SIG-M5 treated with dmso at 0.1 percent for 504 hours (cell line): ENCODE data around the gene PLEKHA7.
"Not testable (repeated sequence)": the region's sequence is repeated elsewhere in the genome, so short reads cannot be mapped to it uniquely, and the experiment has no call there.

Experiments
- DNase-seq: peaks from one replicate; lab custom pipeline; 2025; ENCODE audit not compliant: unreplicated experiment; lab: John Stamatoyannopoulos, UW

PLEKHA7 gene

GRCh38 chr11:16911658-16912057, 102.6 kb downstream of the PLEKHA7 start:
- DNase-seq = no peak

- DNase-seq = no peak
Observed at GRCh38 chr11:16911186-16911585, 103.0 kb downstream of the PLEKHA7 start.

GRCh38 chr11:16909359-16910035, 104.7 kb downstream of the PLEKHA7 start:
- DNase-seq = no peak

- DNase-seq = no peak
Observed at GRCh38 chr11:16905375-16905774, 108.8 kb downstream of the PLEKHA7 start.

GRCh38 chr11:16904761-16905160, 109.5 kb downstream of the PLEKHA7 start:
- not testable (repeated sequence) for DNase-seq

GRCh38 chr11:16902781-16903378, 111.3 kb downstream of the PLEKHA7 start:
- DNase-seq = no peak

- no peak for DNase-seq
Observed at GRCh38 chr11:16902182-16902581, 112.0 kb downstream of the PLEKHA7 start.

- DNase-seq = no peak
Observed at GRCh38 chr11:16900491-16900890, 113.7 kb downstream of the PLEKHA7 start.

- no peak for DNase-seq
Observed at GRCh38 chr11:16899708-16900303, 114.4 kb downstream of the PLEKHA7 start.

- DNase-seq = no peak
Observed at GRCh38 chr11:16898274-16898985, 115.8 kb downstream of the PLEKHA7 start.

GRCh38 chr11:16897470-16898061, 116.6 kb downstream of the PLEKHA7 start:
- no peak for DNase-seq

- no peak for DNase-seq
Observed at GRCh38 chr11:16896729-16897469, 117.3 kb downstream of the PLEKHA7 start.

GRCh38 chr11:16895306-16895705, 118.9 kb downstream of the PLEKHA7 start:
- DNase-seq = no peak

- DNase-seq = no peak
Observed at GRCh38 chr11:16893456-16894066, 120.7 kb downstream of the PLEKHA7 start.

GRCh38 chr11:16891964-16892363, 122.2 kb downstream of the PLEKHA7 start:
- no peak for DNase-seq

- DNase-seq = no peak
Observed at GRCh38 chr11:16891165-16891564, 123.0 kb downstream of the PLEKHA7 start.

- no peak for DNase-seq
Observed at GRCh38 chr11:16890442-16890841, 123.8 kb downstream of the PLEKHA7 start.

GRCh38 chr11:16889905-16890304, 124.3 kb downstream of the PLEKHA7 start:
- no peak for DNase-seq

- not testable (repeated sequence) for DNase-seq
Observed at GRCh38 chr11:16889010-16889409, 125.2 kb downstream of the PLEKHA7 start.

- not testable (repeated sequence) for DNase-seq
Observed at GRCh38 chr11:16887887-16888286, 126.3 kb downstream of the PLEKHA7 start.
